ENCODE results near the gene ZNF667.

The ZNF667 gene

GRCh38 chr19:56403764-56404704 is 73.1 kb downstream of the ZNF667 start, which contains the start of gene ZNF583:
Gene ZNF583, plus strand, starts transcription at chr19:56404332. Its CDS starts 2,783 bp downstream, at chr19:56407115.
- Histone ChIP-seq H3K27me3 (ENCODE audit: insufficient read depth, poor library complexity, severe bottlenecking) (no peaks in the 10 kb centered on the region), H3K4me3 (ENCODE audit: severe bottlenecking) (peak within 1 kb of the TSS; percentile 71), H3K36me3 (ENCODE audit: low read depth) (peaks cover 10% of the 10 kb centered on the region), H3K9me3 (ENCODE audit: severe bottlenecking) (peaks cover 8% of the 10 kb centered on the region), H3K4me1 (ENCODE audit: insufficient read depth, poor library complexity, severe bottlenecking) (no peaks in the 10 kb centered on the region), H3K27ac (ENCODE audit: poor library complexity, severe bottlenecking) (peak within 1 kb of the TSS; percentile 21)
- ATAC-seq (ENCODE audit: low read depth) = peak; percentile 92
- DNase-seq (ENCODE audit: low spot score) = peak; percentile 77
- TF ChIP-seq CTCF (IDR thresholded peaks at IDR 0.05; ENCODE audit: poor library complexity, severe bottlenecking) = no peak

- H3K27ac ChIP-seq (ENCODE audit: poor library complexity, severe bottlenecking) = peak overlapping the region; percentile 21
- no peak for TF ChIP-seq CTCF (IDR thresholded peaks at IDR 0.05; ENCODE audit: poor library complexity, severe bottlenecking)
- no peaks in the 10 kb centered on the region for H3K27me3 ChIP-seq (ENCODE audit: insufficient read depth, poor library complexity, severe bottlenecking)
- ATAC-seq (ENCODE audit: low read depth) (no peak), DNase-seq (ENCODE audit: low spot score) (no peak)
- H3K4me3 ChIP-seq (ENCODE audit: severe bottlenecking) = peak overlapping the region; percentile 71
- peaks cover 6% of the 10 kb centered on the region for H3K9me3 ChIP-seq (ENCODE audit: severe bottlenecking)
- no peaks in the 10 kb centered on the region for H3K4me1 ChIP-seq (ENCODE audit: insufficient read depth, poor library complexity, severe bottlenecking)
- peaks cover 7% of the 10 kb centered on the region for H3K36me3 ChIP-seq (ENCODE audit: low read depth)
Measured at GRCh38 chr19:56403261-56403660, 73.9 kb downstream of the ZNF667 start.

GRCh38 chr19:56400485-56400884 is 76.7 kb downstream of the ZNF667 start:
- Histone ChIP-seq H3K27ac (ENCODE audit: poor library complexity, severe bottlenecking) (no peak overlapping the region), H3K36me3 (ENCODE audit: low read depth) (no peaks in the 10 kb centered on the region), H3K27me3 (ENCODE audit: insufficient read depth, poor library complexity, severe bottlenecking) (no peaks in the 10 kb centered on the region), H3K9me3 (ENCODE audit: severe bottlenecking) (peaks cover 4% of the 10 kb centered on the region), H3K4me1 (ENCODE audit: insufficient read depth, poor library complexity, severe bottlenecking) (no peaks in the 10 kb centered on the region), H3K4me3 (ENCODE audit: severe bottlenecking) (no peak overlapping the region)
- TF ChIP-seq CTCF (IDR thresholded peaks at IDR 0.05; ENCODE audit: poor library complexity, severe bottlenecking) = no peak
- no peak for ATAC-seq (ENCODE audit: low read depth)
- no peak for DNase-seq (ENCODE audit: low spot score)

- Histone ChIP-seq H3K36me3 (ENCODE audit: low read depth) (no peaks in the 10 kb centered on the region), H3K27ac (ENCODE audit: poor library complexity, severe bottlenecking) (no peak overlapping the region), H3K4me3 (ENCODE audit: severe bottlenecking) (no peak overlapping the region), H3K4me1 (ENCODE audit: insufficient read depth, poor library complexity, severe bottlenecking) (no peaks in the 10 kb centered on the region), H3K27me3 (ENCODE audit: insufficient read depth, poor library complexity, severe bottlenecking) (no peaks in the 10 kb centered on the region), H3K9me3 (ENCODE audit: severe bottlenecking) (peaks cover 8% of the 10 kb centered on the region)
- no peak for DNase-seq (ENCODE audit: low spot score)
- no peak for TF ChIP-seq CTCF (IDR thresholded peaks at IDR 0.05; ENCODE audit: poor library complexity, severe bottlenecking)
- ATAC-seq (ENCODE audit: low read depth) = no peak
Measured at GRCh38 chr19:56398809-56399208, 78.3 kb downstream of the ZNF667 start.
